Right lobe of liver (tissue), 6 donors: Measurements from ENCODE around the gene AGRN. TPM values are rescaled to one million over a fixed set of nuclear protein-coding genes. Genes with fewer than 3 reads are reported as not detected.
"Not testable (repeated sequence)": the region's sequence is repeated elsewhere in the genome, so short reads cannot be mapped to it uniquely, and the experiment has no call there.

ENCODE experiments used
- ATAC-seq, 4 donors: fragments of 200-7000 bp; cut with Tn5 transposase; one replicate each; pipeline ENCODE4 v1.9.1; 2020; ENCODE audit warnings: mild to moderate bottlenecking in 4 of 4, moderate library complexity in 4 of 4
- DNase-seq, 3 donors: peaks; one replicate each; pipeline ENCODE4 v3.0.0-alpha.2; 2020
- H3K27ac ChIP-seq, 3 donors: fragments of 200-600 bp; one replicate each; pipeline ENCODE4 v1.8.0; 2022
- H3K27me3 ChIP-seq, 2 donors: fragments of 200-600 bp; one replicate each; pipeline ENCODE4 v1.8.0; 2022
- H3K36me3 ChIP-seq, 4 donors: fragments of 200-600 bp; sonication (generic) in 1 of 4; one replicate each; pipeline versions ENCODE4 v1.5.1 to v1.8.0; 2017 to 2022; ENCODE audit warnings: control low read depth in 1 of 4
- H3K4me1 ChIP-seq, 4 donors: fragments of 200-600 bp; sonication (generic) in 1 of 4; one replicate each; pipeline versions ENCODE4 v1.5.1 to v1.8.0; 2017 to 2022; ENCODE audit warnings: control low read depth in 1 of 4
- H3K4me3 ChIP-seq, 3 donors: fragments of 200-600 bp; one replicate each; pipeline ENCODE4 v1.8.0; 2022
- H3K9me3 ChIP-seq, 4 donors: fragments of 200-600 bp; sonication (generic) in 1 of 4; one replicate each; pipeline versions ENCODE4 v1.5.1 to v1.8.0; 2017 to 2022; ENCODE audit warnings: control low read depth in 1 of 4
- CTCF ChIP-seq, 4 donors: fragments of 200-600 bp in 3 of 4; fragments of 450-650 bp in 1 of 4; IDR thresholded peaks; one replicate each; pipeline versions ENCODE4 v1.5.1 to v1.8.0; 2016 to 2022; ENCODE audit warnings: antibody characterized with exemption in 4 of 4, mild to moderate bottlenecking in 2 of 4
- POLR2A ChIP-seq: fragments of 450-650 bp; IDR thresholded peaks from one replicate; pipeline ENCODE4 v1.6.1; 2017; ENCODE audit warnings: antibody characterized with exemption, mild to moderate bottlenecking
- whole genome bisulfite sequencing: methylation state at CpG from one replicate; pipeline ENCODE4 v1.1.6; 2018; ENCODE audit warnings: low coverage, low lambda C conversion rate; ENCODE audit not compliant: insufficient coverage; ENCODE audit errors: missing lambda C conversion rate; 5-methylcytosine and 5-hydroxymethylcytosine counted together
- intact Hi-C, 2 donors: fragments of 100-400 bp; cut with DNase I; formaldehyde crosslinking; loops; one replicate each; pipeline versions ENCODE4 v1.11.2 to v1.14.1; 2022
- total RNA-seq, 6 experiments: library from RNA; depleted of rRNA in 2 of 6; stranded (reverse); fragments of >200 nt in 2 of 6; fragmentation: NEBNext Ultra II Directional in 3 of 6; extraction: Animal tissue kit (Norgen Biotek cat#: 25700) in 3 of 6; gene quantifications; one replicate each; pipeline versions ENCODE4 v1.1.0 to v1.2.4, GENCODE V29; 2016 to 2023
- donor health status: DM: no; HTN: yes; CAD: no.
- donor health status: DM: no; HTN: no; CAD: no.
- donor health status: DM: no; HTN: no; CAD: no.
- donor health status: DM: no; HTN: yes; CAD: no.
- donor health status: DM: no; HTN: yes; CAD: no.

Gene AGRN
- total RNA-seq, 6 experiments from 2014 or later = 14.2 to 44.5 (median 35.2) TPM

GRCh38 chr1:1014799-1015681 lies 4.9 kb upstream of the AGRN start:
- Histone ChIP-seq H3K4me1 (peaks cover 0 to 20% (median 5%) of the 10 kb centered on the region in 4 donors), H3K4me3 (no peak overlapping the region), H3K27me3 (no peaks in the 10 kb centered on the region), H3K27ac (peak overlapping the region in 1 of 3 donors; percentile 16), H3K36me3 (no peaks in the 10 kb centered on the region), H3K9me3 (no peaks in the 10 kb centered on the region)
- DNase-seq = peak in 1 of 3 donors; percentile 31
- no peak for ATAC-seq
- intact Hi-C loops = no loop called here
- TF ChIP-seq POLR2A (no peak), CTCF (IDR thresholded peaks at IDR 0.05) (peak; percentile 13 to 22 (median 20))
- 59% methylated on average over 4 of the region's 20 CpGs for WGBS

GRCh38 chr1:1017397-1018320 lies 2.3 kb upstream of the AGRN start:
- H3K27ac ChIP-seq, H3K4me3 ChIP-seq, ATAC-seq, H3K36me3 ChIP-seq, intact Hi-C loops, DNase-seq, H3K27me3 ChIP-seq, H3K9me3 ChIP-seq: not testable (repeated sequence)
- peaks cover 0 to 23% (median 10%) of the 10 kb centered on the region in 4 donors for H3K4me1 ChIP-seq
- 75% methylated on average over 5 of the region's 17 CpGs for WGBS

GRCh38 chr1:1018321-1018685 lies 1.6 kb upstream of the AGRN start:
- H3K27me3 ChIP-seq, DNase-seq, H3K27ac ChIP-seq, H3K4me3 ChIP-seq, intact Hi-C loops, H3K9me3 ChIP-seq, ATAC-seq, H3K36me3 ChIP-seq: not testable (repeated sequence)
- peaks cover 0 to 21% (median 10%) of the 10 kb centered on the region in 4 donors for H3K4me1 ChIP-seq
- no CpG with 5 or more reads among the region's 26 CpGs for WGBS

- Histone ChIP-seq H3K4me1 (peaks cover 0 to 11% (median 5%) of the 10 kb centered on the region in 4 donors), H3K36me3 (no peaks in the 10 kb centered on the region), H3K27ac (peak overlapping the region; percentile 74 to 88 (median 78)), H3K4me3 (peak overlapping the region; percentile 62 to 74 (median 64)), H3K9me3 (no peaks in the 10 kb centered on the region), H3K27me3 (no peaks in the 10 kb centered on the region)
- DNase-seq = peak; percentile 88 to 90 (median 90)
- peak; percentile 83 to 93 (median 86) for ATAC-seq
- intact Hi-C loops = no loop called here
- WGBS = 20% methylated on average over 1 of the region's 91 CpGs
- TF ChIP-seq CTCF (IDR thresholded peaks at IDR 0.05) (peak; percentile 33 to 71 (median 43)), POLR2A (no peak)
These were observed 559 bp upstream of the AGRN start for GRCh38 chr1:1019122-1019999.
